GM23338 (cell line): ENCODE results near the gene PARVB. TPM values are rescaled to one million over a fixed set of nuclear protein-coding genes. Genes with fewer than 3 reads are reported as not detected.

Experiments used
- ATAC-seq: fragments of 200-7000 bp; cut with Tn5 transposase; 3 replicates; pipeline ENCODE4 v1.9.1; 2020
- DNase-seq: peaks from one replicate; pipeline ENCODE4 v3.0.0-alpha.2; 2015; ENCODE audit warnings: low spot score
- H2AFZ ChIP-seq: fragments of 200-600 bp; sonication (generic); 2 replicates; pipeline ENCODE4 v1.8.0; 2016; ENCODE audit warnings: antibody characterized with exemption, mild to moderate bottlenecking, moderate library complexity
- H3F3A ChIP-seq: fragments of 200-600 bp; sonication (generic); replicated peaks from 2 replicates; pipeline ENCODE4 v1.8.0; 2017; ENCODE audit warnings: antibody characterized with exemption, mixed run types, low read depth
- H3K27ac ChIP-seq: fragments of 200-600 bp; sonication (generic); 2 replicates; pipeline ENCODE4 v1.6.1; 2016; ENCODE audit warnings: low read depth
- H3K27me3 ChIP-seq: fragments of 200-600 bp; sonication (generic); 2 replicates; pipeline ENCODE4 v1.8.0; 2016; ENCODE audit warnings: mild to moderate bottlenecking, mixed run types, moderate library complexity; ENCODE audit not compliant: insufficient read depth
- H3K36me3 ChIP-seq: fragments of 200-600 bp; sonication (generic); 2 replicates; pipeline ENCODE4 v1.8.0; 2016; ENCODE audit warnings: mild to moderate bottlenecking; ENCODE audit not compliant: insufficient read depth
- H3K4me1 ChIP-seq: fragments of 200-600 bp; sonication (generic); 2 replicates; pipeline ENCODE4 v1.8.0; 2016; ENCODE audit warnings: mild to moderate bottlenecking, moderate library complexity; ENCODE audit not compliant: insufficient read depth
- H3K4me2 ChIP-seq: fragments of 200-600 bp; sonication (generic); 2 replicates; pipeline ENCODE4 v1.7.1; 2017; ENCODE audit warnings: mixed run types
- H3K4me3 ChIP-seq: fragments of 200-600 bp; sonication (generic); 2 replicates; pipeline ENCODE4 v1.6.1; 2016; ENCODE audit warnings: mixed run types
- H3K79me2 ChIP-seq: fragments of 200-600 bp; sonication (generic); replicated peaks from 2 replicates; pipeline ENCODE4 v1.8.0; 2017; ENCODE audit warnings: mild to moderate bottlenecking; ENCODE audit not compliant: insufficient read depth
- H3K9me2 ChIP-seq: fragments of 200-600 bp; sonication (generic); 2 replicates; pipeline ENCODE4 v1.8.0; 2017; ENCODE audit not compliant: insufficient read depth
- H4K20me1 ChIP-seq: fragments of 200-600 bp; sonication (generic); replicated peaks from 2 replicates; pipeline ENCODE4 v1.8.0; 2017; ENCODE audit warnings: mild to moderate bottlenecking; ENCODE audit not compliant: insufficient read depth
- H3K27ac Mint-ChIP-seq: 2 replicates; pipeline ENCODE4 v1.8.0; 2020; ENCODE audit warnings: inconsistent platforms, mild to moderate bottlenecking, moderate library complexity, mixed read lengths
- H3K27me3 Mint-ChIP-seq: 3 replicates; pipeline ENCODE4 v1.8.0; 2022; ENCODE audit warnings: low read depth, mild to moderate bottlenecking, moderate library complexity, mixed read lengths, inconsistent platforms; ENCODE audit not compliant: insufficient read depth, poor library complexity
- H3K36me3 Mint-ChIP-seq: 3 replicates; pipeline ENCODE4 v1.8.0; 2021; ENCODE audit warnings: low read depth, mild to moderate bottlenecking, inconsistent platforms, moderate library complexity, mixed read lengths
- H3K4me1 Mint-ChIP-seq: 3 replicates; pipeline ENCODE4 v1.8.0; 2020; ENCODE audit warnings: mild to moderate bottlenecking, inconsistent platforms, mixed read lengths
- H3K4me3 Mint-ChIP-seq: 3 replicates; pipeline ENCODE4 v1.8.0; 2021; ENCODE audit warnings: moderate library complexity, mild to moderate bottlenecking, inconsistent platforms, mixed read lengths
- H3K9me3 Mint-ChIP-seq: 3 replicates; pipeline ENCODE4 v1.8.0; 2020; ENCODE audit warnings: moderate library complexity, mild to moderate bottlenecking, inconsistent platforms, mixed read lengths
- CREB1 ChIP-seq: fragments of 250-450 bp; sonication (Bioruptor Pico); IDR thresholded peaks from 2 replicates; pipeline ENCODE4 v1.5.0; 2020; ENCODE audit warnings: low read depth, mild to moderate bottlenecking, moderate library complexity
- CTCF ChIP-seq, 2 experiments: fragments of 200-600 bp in 1 of 2; sonication (generic) in 1 of 2; conservative IDR thresholded peaks; 2 replicates each; pipeline versions ENCODE4 v1.5.1 to v1.6.1; 2016 to 2017; ENCODE audit warnings: antibody characterized with exemption in 2 of 2, low read depth in 2 of 2, mild to moderate bottlenecking in 2 of 2, moderate library complexity in 1 of 2
- ETS1 ChIP-seq: IDR thresholded peaks from 2 replicates; pipeline ENCODE4 v1.6.1; 2016; ENCODE audit warnings: antibody characterized with exemption
- EZH2phosphoT487 ChIP-seq: fragments of 200-600 bp; sonication (generic); IDR thresholded peaks from one replicate; pipeline ENCODE4 v1.8.1; 2018; ENCODE audit warnings: antibody characterized with exemption; ENCODE audit not compliant: unreplicated experiment
- JUNB ChIP-seq: IDR thresholded peaks from one replicate; pipeline ENCODE4 v1.6.1; 2016; ENCODE audit warnings: antibody characterized with exemption; ENCODE audit not compliant: unreplicated experiment
- NANOG ChIP-seq: IDR thresholded peaks from 2 replicates; pipeline ENCODE4 v1.6.1; 2016; ENCODE audit warnings: antibody characterized with exemption, borderline replicate concordance
- POLR2AphosphoS5 ChIP-seq: IDR thresholded peaks from 2 replicates; pipeline ENCODE4 v1.6.1; 2016; ENCODE audit warnings: antibody characterized with exemption, low read depth
- STAT1 ChIP-seq: IDR thresholded peaks from one replicate; pipeline ENCODE4 v1.6.1; 2016; ENCODE audit warnings: antibody characterized with exemption; ENCODE audit not compliant: unreplicated experiment
- ZNF331 ChIP-seq: fragments of 250-450 bp; sonication (Bioruptor Pico); IDR thresholded peaks from 2 replicates; pipeline ENCODE4 v1.5.0; 2020; ENCODE audit warnings: low read depth, mild to moderate bottlenecking, moderate library complexity
- polyA plus RNA-seq: library from polyadenylated mRNA; unstranded; fragments of >200 nt; fragmentation: Nextera tagmentation; extraction: Ambion mirVana; gene quantifications from 2 replicates; pipeline ENCODE4 v1.2.1, GENCODE V29; 2016
- total RNA-seq: library from RNA; depleted of rRNA; stranded (reverse); fragments of >200 nt; shearing (Covaris generic); gene quantifications from 2 replicates; pipeline ENCODE4 v1.2.3, GENCODE V29; 2014
- TF ChIP-seq, protein P1 (sequence below): IDR thresholded peaks from one replicate; pipeline ENCODE4 v1.6.1; 2018; ENCODE audit warnings: antibody characterized with exemption; ENCODE audit not compliant: unreplicated experiment

Gene PARVB
- total and polyA plus RNA-seq, 2 experiments from 2014 or later: 4.3 to 7.7 TPM

DNA sequence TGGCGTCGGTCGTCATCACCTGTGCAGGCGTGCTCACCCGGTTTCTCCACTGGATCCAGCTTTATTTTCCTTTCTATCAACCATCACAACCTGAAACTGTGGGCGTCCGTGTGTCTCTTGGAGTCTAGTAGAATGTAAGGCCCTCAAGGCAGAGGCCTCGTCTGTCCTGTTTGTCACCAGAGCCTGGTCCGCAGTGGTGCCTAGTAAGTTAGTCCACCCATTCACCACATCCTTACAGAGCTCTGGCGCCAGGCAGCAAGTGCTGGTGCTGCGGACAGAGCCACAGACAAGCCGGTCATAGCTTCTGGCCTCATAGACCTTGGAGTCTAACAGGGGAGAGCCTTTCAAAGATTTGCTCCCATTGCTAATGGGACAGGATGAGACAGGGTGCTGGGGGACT, 92.2 kb downstream of the PARVB start (continued):
- no peak for TF ChIP-seq ETS1
- TF ChIP-seq CTCF (conservative IDR thresholded peaks at IDR 0.05; ENCODE audit: low read depth in 2 of 2): no peak
- TF ChIP-seq STAT1: no peak
- TF ChIP-seq ZNF331 (CRISPR knock-in tag): no peak

DNA sequence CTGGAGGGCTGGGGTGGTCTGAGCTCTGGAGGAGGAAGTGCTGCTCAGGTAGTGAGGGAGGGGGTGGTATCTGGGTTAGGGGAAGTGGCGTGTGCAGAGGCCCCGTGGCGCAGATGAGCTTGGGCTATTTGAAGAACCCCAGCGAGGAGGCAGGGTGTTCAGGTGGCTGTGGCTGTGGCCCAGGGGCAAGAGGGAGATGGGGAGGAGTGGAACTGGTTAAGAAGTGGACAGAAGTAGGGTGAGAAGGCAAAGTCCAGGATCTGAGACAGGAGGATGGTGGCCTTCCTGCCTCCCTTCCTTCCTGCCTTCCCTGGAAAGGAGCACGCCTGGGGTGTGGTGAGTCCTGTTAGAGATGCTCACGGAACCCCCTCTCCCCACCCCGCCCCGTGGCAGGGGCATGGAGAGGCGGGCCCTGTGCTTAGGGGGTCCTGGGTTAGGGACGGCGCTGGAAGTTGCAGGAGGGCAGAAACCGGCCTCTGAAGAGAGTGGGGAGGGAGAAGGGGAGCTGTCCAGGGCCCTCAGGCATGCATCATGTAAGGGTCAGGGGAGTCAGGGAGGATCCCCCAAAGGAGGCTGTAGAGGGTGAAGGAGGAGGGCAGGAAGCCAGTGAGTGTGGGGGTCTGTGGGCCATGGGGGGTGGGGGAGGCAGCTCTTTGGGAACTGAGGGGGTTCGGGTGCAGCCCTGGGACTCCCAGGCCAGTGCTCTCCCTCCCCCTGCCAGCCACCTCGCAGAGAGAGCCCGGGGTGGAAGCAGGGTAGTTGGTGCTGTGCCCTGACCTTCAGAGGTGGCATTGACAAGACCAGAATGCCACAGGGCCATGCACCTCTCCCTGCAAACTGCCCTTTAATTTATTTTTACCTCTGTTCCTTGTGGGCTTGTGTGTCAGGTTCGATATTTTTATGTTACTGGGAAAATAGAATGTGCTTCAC, 92.9 kb downstream of the PARVB start:
- Histone ChIP-seq H3K4me2 (no peak overlapping the region), H3K27ac (no peak overlapping the region), H3F3A (no peaks in the 10 kb centered on the region), H3K79me2 (no peaks in the 10 kb centered on the region), H3K4me3 (no peak overlapping the region), H3K9me2 (no peaks in the 10 kb centered on the region), H3K36me3 (no peaks in the 10 kb centered on the region), H3K27me3 (no peaks in the 10 kb centered on the region), H4K20me1 (no peaks in the 10 kb centered on the region), H2AFZ (no peak overlapping the region), H3K4me1 (no peaks in the 10 kb centered on the region)
- H3K9me3 Mint-ChIP-seq: peaks cover 2% of the 10 kb centered on the region; the same call in 1 of the 3 replicates
- no peak for ATAC-seq
- no peak overlapping the region for H3K4me3 Mint-ChIP-seq
- no peak overlapping the region for H3K27ac Mint-ChIP-seq
- DNase-seq: no peak
- H3K4me1 Mint-ChIP-seq: peaks cover 10% of the 10 kb centered on the region
- H3K27me3 Mint-ChIP-seq: peaks cover 13% of the 10 kb centered on the region
- peaks cover 6% of the 10 kb centered on the region; the same call in 1 of the 3 replicates for H3K36me3 Mint-ChIP-seq
- TF ChIP-seq, protein P1, sequence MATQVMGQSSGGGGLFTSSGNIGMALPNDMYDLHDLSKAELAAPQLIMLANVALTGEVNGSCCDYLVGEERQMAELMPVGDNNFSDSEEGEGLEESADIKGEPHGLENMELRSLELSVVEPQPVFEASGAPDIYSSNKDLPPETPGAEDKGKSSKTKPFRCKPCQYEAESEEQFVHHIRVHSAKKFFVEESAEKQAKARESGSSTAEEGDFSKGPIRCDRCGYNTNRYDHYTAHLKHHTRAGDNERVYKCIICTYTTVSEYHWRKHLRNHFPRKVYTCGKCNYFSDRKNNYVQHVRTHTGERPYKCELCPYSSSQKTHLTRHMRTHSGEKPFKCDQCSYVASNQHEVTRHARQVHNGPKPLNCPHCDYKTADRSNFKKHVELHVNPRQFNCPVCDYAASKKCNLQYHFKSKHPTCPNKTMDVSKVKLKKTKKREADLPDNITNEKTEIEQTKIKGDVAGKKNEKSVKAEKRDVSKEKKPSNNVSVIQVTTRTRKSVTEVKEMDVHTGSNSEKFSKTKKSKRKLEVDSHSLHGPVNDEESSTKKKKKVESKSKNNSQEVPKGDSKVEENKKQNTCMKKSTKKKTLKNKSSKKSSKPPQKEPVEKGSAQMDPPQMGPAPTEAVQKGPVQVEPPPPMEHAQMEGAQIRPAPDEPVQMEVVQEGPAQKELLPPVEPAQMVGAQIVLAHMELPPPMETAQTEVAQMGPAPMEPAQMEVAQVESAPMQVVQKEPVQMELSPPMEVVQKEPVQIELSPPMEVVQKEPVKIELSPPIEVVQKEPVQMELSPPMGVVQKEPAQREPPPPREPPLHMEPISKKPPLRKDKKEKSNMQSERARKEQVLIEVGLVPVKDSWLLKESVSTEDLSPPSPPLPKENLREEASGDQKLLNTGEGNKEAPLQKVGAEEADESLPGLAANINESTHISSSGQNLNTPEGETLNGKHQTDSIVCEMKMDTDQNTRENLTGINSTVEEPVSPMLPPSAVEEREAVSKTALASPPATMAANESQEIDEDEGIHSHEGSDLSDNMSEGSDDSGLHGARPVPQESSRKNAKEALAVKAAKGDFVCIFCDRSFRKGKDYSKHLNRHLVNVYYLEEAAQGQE: no peak
- TF ChIP-seq EZH2phosphoT487 (no peak), JUNB (no peak), ZNF331 (CRISPR knock-in tag) (no peak), ETS1 (no peak), CREB1 (CRISPR knock-in tag) (no peak), CTCF (conservative IDR thresholded peaks at IDR 0.05; ENCODE audit: low read depth in 2 of 2) (no peak), NANOG (no peak), POLR2AphosphoS5 (no peak)
